KMS-11 (cell line): ENCODE data around the gene BEST4.

Experiments used
- H2AFZ ChIP-seq: fragments of 200-600 bp; sonication (generic); 2 replicates; pipeline ENCODE4 v1.6.1; 2016; ENCODE audit warnings: antibody characterized with exemption, mixed run types, low read depth
- H3K27ac ChIP-seq: fragments of 200-600 bp; sonication (generic); 2 replicates; pipeline ENCODE4 v1.6.1; 2016; ENCODE audit warnings: mild to moderate bottlenecking, mixed run types
- H3K27me3 ChIP-seq: fragments of 200-600 bp; sonication (generic); 2 replicates; pipeline ENCODE4 v1.6.1; 2017; ENCODE audit warnings: mild to moderate bottlenecking, low read depth, mixed run types, moderate library complexity; ENCODE audit not compliant: insufficient read depth
- H3K36me3 ChIP-seq: fragments of 200-600 bp; sonication (generic); 2 replicates; pipeline ENCODE4 v1.6.1; 2017; ENCODE audit warnings: mild to moderate bottlenecking, mixed run types; ENCODE audit not compliant: insufficient read depth
- H3K4me1 ChIP-seq: fragments of 200-600 bp; sonication (generic); 2 replicates; pipeline ENCODE4 v1.6.1; 2016; ENCODE audit warnings: mild to moderate bottlenecking, low read depth, mixed run types; ENCODE audit not compliant: poor library complexity, severe bottlenecking
- H3K4me2 ChIP-seq: fragments of 200-600 bp; sonication (generic); 2 replicates; pipeline ENCODE4 v1.7.0; 2016; ENCODE audit warnings: mild to moderate bottlenecking, mixed run types
- H3K4me3 ChIP-seq: fragments of 200-600 bp; sonication (generic); IDR thresholded peaks from 2 replicates; pipeline ENCODE4 v1.6.1; 2017; ENCODE audit warnings: low read depth, low read length, mixed read lengths; ENCODE audit not compliant: insufficient read depth
- H3K79me2 ChIP-seq: fragments of 200-600 bp; sonication (generic); 2 replicates; pipeline ENCODE4 v1.6.1; 2016; ENCODE audit warnings: low read depth, mixed run types; ENCODE audit not compliant: insufficient read depth
- H3K9ac ChIP-seq: fragments of 200-600 bp; sonication (generic); 2 replicates; pipeline ENCODE4 v1.6.1; 2016; ENCODE audit warnings: mild to moderate bottlenecking, mixed run types
- H4K20me1 ChIP-seq: fragments of 200-600 bp; sonication (generic); 2 replicates; pipeline ENCODE4 v1.6.1; 2016; ENCODE audit warnings: mild to moderate bottlenecking, mixed run types; ENCODE audit not compliant: insufficient read depth
- TF ChIP-seq, protein P1 (sequence below): fragments of 200-600 bp; sonication (generic); conservative IDR thresholded peaks from 2 replicates; pipeline ENCODE4 v1.6.1; 2017; ENCODE audit warnings: low read depth, mild to moderate bottlenecking, antibody characterized with exemption, low read length, moderate library complexity, mixed read lengths

BEST4 gene

GRCh38 chr1:44787506-44787905 is 464 bp downstream of the BEST4 start:
- no peaks in the 10 kb centered on the region for H3K36me3 ChIP-seq

DNA sequence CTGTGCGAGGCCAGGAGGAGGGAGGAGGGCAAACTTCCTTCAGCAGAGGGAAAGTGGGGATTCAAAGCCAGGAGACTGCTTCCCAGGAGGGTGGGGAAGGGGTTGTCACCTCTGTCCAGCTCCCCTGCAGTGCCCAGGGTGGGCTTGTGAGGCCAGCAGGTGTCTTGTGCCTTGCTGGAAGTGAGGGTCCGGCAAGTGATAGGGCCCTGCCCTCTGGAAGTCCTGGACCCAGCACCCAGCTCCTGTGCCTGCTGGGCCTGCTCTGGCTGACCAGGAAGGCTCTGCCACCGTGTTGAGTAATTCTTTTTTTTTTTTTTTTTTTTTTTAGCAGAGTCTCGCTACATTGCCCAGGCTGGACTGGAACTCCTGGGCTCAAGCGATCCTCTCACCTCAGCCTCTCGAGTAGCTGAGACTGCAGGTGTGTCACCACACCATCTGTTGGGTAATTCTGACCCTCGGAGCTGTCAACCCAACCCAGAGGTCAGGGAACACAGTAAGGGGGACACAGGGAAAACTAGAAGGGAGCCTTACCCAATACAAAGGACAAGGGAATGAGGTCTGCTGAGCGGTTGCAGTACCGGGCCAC is 1.0 kb downstream of the BEST4 start:
- Histone ChIP-seq H3K4me3 (no peak overlapping the region), H3K4me2 (no peak overlapping the region)
- TF ChIP-seq, protein P1, sequence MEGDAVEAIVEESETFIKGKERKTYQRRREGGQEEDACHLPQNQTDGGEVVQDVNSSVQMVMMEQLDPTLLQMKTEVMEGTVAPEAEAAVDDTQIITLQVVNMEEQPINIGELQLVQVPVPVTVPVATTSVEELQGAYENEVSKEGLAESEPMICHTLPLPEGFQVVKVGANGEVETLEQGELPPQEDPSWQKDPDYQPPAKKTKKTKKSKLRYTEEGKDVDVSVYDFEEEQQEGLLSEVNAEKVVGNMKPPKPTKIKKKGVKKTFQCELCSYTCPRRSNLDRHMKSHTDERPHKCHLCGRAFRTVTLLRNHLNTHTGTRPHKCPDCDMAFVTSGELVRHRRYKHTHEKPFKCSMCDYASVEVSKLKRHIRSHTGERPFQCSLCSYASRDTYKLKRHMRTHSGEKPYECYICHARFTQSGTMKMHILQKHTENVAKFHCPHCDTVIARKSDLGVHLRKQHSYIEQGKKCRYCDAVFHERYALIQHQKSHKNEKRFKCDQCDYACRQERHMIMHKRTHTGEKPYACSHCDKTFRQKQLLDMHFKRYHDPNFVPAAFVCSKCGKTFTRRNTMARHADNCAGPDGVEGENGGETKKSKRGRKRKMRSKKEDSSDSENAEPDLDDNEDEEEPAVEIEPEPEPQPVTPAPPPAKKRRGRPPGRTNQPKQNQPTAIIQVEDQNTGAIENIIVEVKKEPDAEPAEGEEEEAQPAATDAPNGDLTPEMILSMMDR: no peak

More at GRCh38 chr1:44787506-44787905, 464 bp downstream of the BEST4 start:
- no peak overlapping the region for H2AFZ ChIP-seq
- no peak overlapping the region for H3K4me3 ChIP-seq
- H3K27ac ChIP-seq: no peak overlapping the region
- no peaks in the 10 kb centered on the region for H3K4me1 ChIP-seq
- no peaks in the 10 kb centered on the region for H3K79me2 ChIP-seq
- H3K27me3 ChIP-seq: no peaks in the 10 kb centered on the region
- TF ChIP-seq, protein P1: no peak
- no peak overlapping the region for H3K9ac ChIP-seq
- no peak overlapping the region for H3K4me2 ChIP-seq
- H4K20me1 ChIP-seq: no peaks in the 10 kb centered on the region

DNA sequence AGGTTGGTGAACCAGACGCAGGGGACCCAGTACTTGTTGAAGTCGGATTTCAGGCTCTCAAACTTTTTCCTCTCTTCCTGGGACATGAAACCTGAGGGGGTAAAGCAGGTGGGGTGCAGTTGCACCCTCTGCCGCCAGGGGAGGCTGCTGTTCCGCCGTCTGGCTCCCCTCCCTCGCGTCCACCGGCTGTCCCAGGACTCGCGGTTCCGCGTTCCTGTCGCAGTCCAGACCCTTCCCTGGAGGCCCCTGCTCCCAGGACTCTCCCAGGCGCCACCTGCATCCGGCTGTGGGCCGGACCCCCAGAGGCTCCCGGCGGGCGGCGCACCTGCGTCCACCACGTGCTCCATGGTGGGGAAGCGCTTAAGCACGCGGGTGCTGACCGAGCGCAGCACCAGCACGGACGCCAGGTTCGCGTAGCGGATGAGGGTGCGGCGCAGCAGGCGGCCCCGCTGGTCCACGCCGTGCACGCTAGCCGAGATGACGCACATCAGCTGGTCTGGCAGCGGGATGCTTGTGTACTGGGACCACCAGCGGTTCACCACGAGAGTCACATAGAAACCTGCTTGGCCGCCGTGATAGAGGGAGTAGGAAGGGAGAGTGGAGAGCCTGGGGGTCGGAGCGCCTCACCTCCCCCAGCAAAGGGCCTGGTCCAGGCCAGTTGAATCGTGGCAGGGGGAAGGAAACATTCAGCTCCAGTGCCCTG is 1.7 kb downstream of the BEST4 start:
- H3K27me3 ChIP-seq: no peaks in the 10 kb centered on the region
- no peak overlapping the region for H2AFZ ChIP-seq
- no peaks in the 10 kb centered on the region for H4K20me1 ChIP-seq
- H3K4me2 ChIP-seq: no peak overlapping the region
- no peaks in the 10 kb centered on the region for H3K36me3 ChIP-seq
- no peaks in the 10 kb centered on the region for H3K79me2 ChIP-seq
- H3K4me1 ChIP-seq: no peaks in the 10 kb centered on the region
- no peak overlapping the region for H3K9ac ChIP-seq
- no peak overlapping the region for H3K4me3 ChIP-seq
- no peak overlapping the region for H3K27ac ChIP-seq
- TF ChIP-seq, protein P1: peak; percentile 45; the same call in 1 of the 2 replicates

More for the DNA sequence above, 1.0 kb downstream of the BEST4 start:
- H3K27me3 ChIP-seq: no peaks in the 10 kb centered on the region
- H3K79me2 ChIP-seq: no peaks in the 10 kb centered on the region
- H4K20me1 ChIP-seq: no peaks in the 10 kb centered on the region
- H3K27ac ChIP-seq: no peak overlapping the region
- H3K9ac ChIP-seq: no peak overlapping the region
- no peaks in the 10 kb centered on the region for H3K36me3 ChIP-seq
- no peaks in the 10 kb centered on the region for H3K4me1 ChIP-seq
- no peak overlapping the region for H2AFZ ChIP-seq

- Histone ChIP-seq H3K4me2 (no peak overlapping the region), H3K27ac (no peak overlapping the region)
These were observed 2.4 kb downstream of the BEST4 start for GRCh38 chr1:44785501-44786137.

More at GRCh38 chr1:44785501-44786137, 2.4 kb downstream of the BEST4 start:
- H3K4me3 ChIP-seq: no peak overlapping the region
- no peaks in the 10 kb centered on the region for H3K4me1 ChIP-seq
- TF ChIP-seq, protein P1: no peak
- H3K36me3 ChIP-seq: no peaks in the 10 kb centered on the region
- H2AFZ ChIP-seq: no peak overlapping the region
- no peak overlapping the region for H3K9ac ChIP-seq
- H3K27me3 ChIP-seq: no peaks in the 10 kb centered on the region
- H3K79me2 ChIP-seq: no peaks in the 10 kb centered on the region
- no peaks in the 10 kb centered on the region for H4K20me1 ChIP-seq
